ENCODE results near the gene SVOP. TPM values are rescaled to one million over a fixed set of nuclear protein-coding genes. Genes with fewer than 3 reads are reported as not detected.

The SVOP gene
- total RNA-seq, 1 experiment from 2014 or later: 0.47 TPM

DNA sequence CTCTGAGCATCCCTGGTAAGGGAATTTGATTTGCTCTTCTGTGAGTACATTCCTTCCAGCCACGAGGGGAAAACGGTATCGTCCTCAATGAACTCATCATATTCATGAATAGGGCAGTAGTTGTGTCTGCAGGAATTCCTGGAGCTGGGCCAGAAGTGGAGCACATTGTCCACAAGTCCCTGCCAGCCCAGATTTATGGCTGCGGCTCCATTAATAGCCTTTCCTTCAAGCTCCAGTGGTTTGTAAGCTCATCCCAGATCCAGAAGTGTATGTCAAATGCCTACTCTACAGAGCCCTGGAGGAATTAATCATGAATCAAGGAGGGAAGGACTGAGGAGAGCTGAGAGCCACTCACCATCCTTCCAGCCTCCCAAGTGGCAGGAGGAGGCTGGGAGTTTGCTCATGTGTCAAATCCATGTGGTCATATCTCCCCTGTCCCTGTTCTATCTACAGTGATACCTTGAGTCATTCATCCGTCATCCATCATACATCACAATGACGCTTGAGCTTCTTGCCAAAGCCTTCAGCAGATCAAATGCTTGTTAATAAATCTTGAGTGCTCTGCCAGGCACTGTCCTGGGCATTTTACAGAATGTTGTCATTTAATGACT, 65.5 kb downstream of the SVOP start:
- intact Hi-C loops (cut with micrococcal nuclease): loop anchor here (10.0 kb wide), 1 partner anchor 139 kb away; the partner anchor contains the start of genes ALKBH2 and UNG
- ATAC-seq (no peak), DNase-seq (ENCODE audit: low read depth, low spot score) (no peak)
- Histone ChIP-seq H3K9me2 (ENCODE audit: insufficient read depth) (no peaks in the 10 kb centered on the region), H4K20me1 (ENCODE audit: insufficient read depth) (no peaks in the 10 kb centered on the region), H3K79me2 (ENCODE audit: insufficient read depth, low read length) (no peaks in the 10 kb centered on the region), H2AFZ (ENCODE audit: low read depth, low read length, poor library complexity, severe bottlenecking) (no peak overlapping the region), H3K4me3 (replicated peaks in 1 of 2; ENCODE audit: low read depth in 1 of 2, low read length in 2 of 2) (no peak overlapping the region), H3K4me1 (ENCODE audit: control insufficient read depth in 1 of 2, insufficient read depth in 2 of 2, low read length in 2 of 2) (peaks cover 0 to 9% of the 10 kb centered on the region in 2 experiments; a peak in 2 of 4 replicates), H3K27me3 (ENCODE audit: insufficient read depth, low read length) (no peaks in the 10 kb centered on the region), H3K4me2 (ENCODE audit: low read length) (no peak overlapping the region), H3K36me3 (ENCODE audit: control insufficient read depth in 1 of 2, insufficient read depth in 2 of 2, low read length in 2 of 2) (no peaks in the 10 kb centered on the region), H3K9ac (ENCODE audit: low read length) (no peak overlapping the region), H3K27ac (ENCODE audit: low read depth, low read length) (no peak overlapping the region), H3K9me3 (ENCODE audit: control insufficient read depth in 1 of 2, insufficient read depth in 1 of 2, low read depth in 1 of 2, low read length in 2 of 2) (no peaks in the 10 kb centered on the region)
- ChIA-PET RAD21 (ENCODE audit: low non-redundant PET in 1 of 2, low total read pairs in 2 of 2, uncharacterized antibody in 2 of 2, unreplicated experiment in 2 of 2) (no interaction called here), CTCF (no interaction called here), POLR2A (no interaction called here)
- TF ChIP-seq SRF (IDR thresholded peaks at IDR 0.05; ENCODE audit: low read depth) (no peak), YY1 (IDR thresholded peaks at IDR 0.05; ENCODE audit: extremely low read depth, insufficient replicate concordance, low read depth, low read length) (no peak), ZFX (IDR thresholded peaks at IDR 0.05) (no peak), TCF7L2 (IDR thresholded peaks at IDR 0.05; ENCODE audit: borderline replicate concordance, extremely low read depth, insufficient read depth, insufficient read length) (no peak), CEBPB (IDR thresholded peaks at IDR 0.05; ENCODE audit: low read depth) (no peak), RAD21 (IDR thresholded peaks at IDR 0.05; ENCODE audit: low read depth) (no peak), SIN3A (IDR thresholded peaks at IDR 0.05; ENCODE audit: low read depth) (no peak), ELF1 (IDR thresholded peaks at IDR 0.05; ENCODE audit: borderline replicate concordance, low read depth) (no peak), POLR2AphosphoS5 (IDR thresholded peaks at IDR 0.05; ENCODE audit: low read depth, low read length) (no peak), EGR1 (IDR thresholded peaks at IDR 0.05; ENCODE audit: low read depth) (no peak), ZNF274 (IDR thresholded peaks at IDR 0.05; ENCODE audit: low read depth, low read length) (no peak), FOSL1 (IDR thresholded peaks at IDR 0.05; ENCODE audit: low read depth) (no peak), CBX3 (IDR thresholded peaks at IDR 0.05; ENCODE audit: low read depth) (no peak), SP1 (IDR thresholded peaks at IDR 0.05; ENCODE audit: low read depth) (no peak), EZH2phosphoT487 (IDR thresholded peaks at IDR 0.05; ENCODE audit: borderline replicate concordance) (no peak), JUND (IDR thresholded peaks at IDR 0.05) (no peak)
- TF ChIP-seq, protein P1, sequence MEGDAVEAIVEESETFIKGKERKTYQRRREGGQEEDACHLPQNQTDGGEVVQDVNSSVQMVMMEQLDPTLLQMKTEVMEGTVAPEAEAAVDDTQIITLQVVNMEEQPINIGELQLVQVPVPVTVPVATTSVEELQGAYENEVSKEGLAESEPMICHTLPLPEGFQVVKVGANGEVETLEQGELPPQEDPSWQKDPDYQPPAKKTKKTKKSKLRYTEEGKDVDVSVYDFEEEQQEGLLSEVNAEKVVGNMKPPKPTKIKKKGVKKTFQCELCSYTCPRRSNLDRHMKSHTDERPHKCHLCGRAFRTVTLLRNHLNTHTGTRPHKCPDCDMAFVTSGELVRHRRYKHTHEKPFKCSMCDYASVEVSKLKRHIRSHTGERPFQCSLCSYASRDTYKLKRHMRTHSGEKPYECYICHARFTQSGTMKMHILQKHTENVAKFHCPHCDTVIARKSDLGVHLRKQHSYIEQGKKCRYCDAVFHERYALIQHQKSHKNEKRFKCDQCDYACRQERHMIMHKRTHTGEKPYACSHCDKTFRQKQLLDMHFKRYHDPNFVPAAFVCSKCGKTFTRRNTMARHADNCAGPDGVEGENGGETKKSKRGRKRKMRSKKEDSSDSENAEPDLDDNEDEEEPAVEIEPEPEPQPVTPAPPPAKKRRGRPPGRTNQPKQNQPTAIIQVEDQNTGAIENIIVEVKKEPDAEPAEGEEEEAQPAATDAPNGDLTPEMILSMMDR (IDR thresholded peaks at IDR 0.05 in 2 of 3, conservative IDR thresholded peaks at IDR 0.05 in 1 of 3; ENCODE audit: borderline replicate concordance in 1 of 3, insufficient read depth in 1 of 3, low read depth in 2 of 3, low read length in 2 of 3): no peak
- TF ChIP-seq, protein P2, sequence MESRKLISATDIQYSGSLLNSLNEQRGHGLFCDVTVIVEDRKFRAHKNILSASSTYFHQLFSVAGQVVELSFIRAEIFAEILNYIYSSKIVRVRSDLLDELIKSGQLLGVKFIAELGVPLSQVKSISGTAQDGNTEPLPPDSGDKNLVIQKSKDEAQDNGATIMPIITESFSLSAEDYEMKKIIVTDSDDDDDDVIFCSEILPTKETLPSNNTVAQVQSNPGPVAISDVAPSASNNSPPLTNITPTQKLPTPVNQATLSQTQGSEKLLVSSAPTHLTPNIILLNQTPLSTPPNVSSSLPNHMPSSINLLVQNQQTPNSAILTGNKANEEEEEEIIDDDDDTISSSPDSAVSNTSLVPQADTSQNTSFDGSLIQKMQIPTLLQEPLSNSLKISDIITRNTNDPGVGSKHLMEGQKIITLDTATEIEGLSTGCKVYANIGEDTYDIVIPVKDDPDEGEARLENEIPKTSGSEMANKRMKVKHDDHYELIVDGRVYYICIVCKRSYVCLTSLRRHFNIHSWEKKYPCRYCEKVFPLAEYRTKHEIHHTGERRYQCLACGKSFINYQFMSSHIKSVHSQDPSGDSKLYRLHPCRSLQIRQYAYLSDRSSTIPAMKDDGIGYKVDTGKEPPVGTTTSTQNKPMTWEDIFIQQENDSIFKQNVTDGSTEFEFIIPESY (IDR thresholded peaks at IDR 0.05; ENCODE audit: extremely low read depth, insufficient replicate concordance, low read length): no peak
- TF ChIP-seq, protein P3, sequence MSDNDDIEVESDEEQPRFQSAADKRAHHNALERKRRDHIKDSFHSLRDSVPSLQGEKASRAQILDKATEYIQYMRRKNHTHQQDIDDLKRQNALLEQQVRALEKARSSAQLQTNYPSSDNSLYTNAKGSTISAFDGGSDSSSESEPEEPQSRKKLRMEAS (IDR thresholded peaks at IDR 0.05): no peak
- BruUV-seq (replicated peaks): no TSS peak

Data from HCT116 (cell line).